Endothelial cell of umbilical vein (primary cell): ENCODE measurements around the gene PTPN23. TPM values are rescaled to one million over a fixed set of nuclear protein-coding genes. Genes with fewer than 3 reads are reported as not detected.
"Not testable (repeated sequence)": the region's sequence is repeated elsewhere in the genome, so short reads cannot be mapped to it uniquely, and the experiment has no call there.

Experiments
- BruUV-seq: library from RNA; stranded (reverse); fragments of 400-500 nt; replicated peaks from 2 replicates; lab custom pipeline; 2021; lab: Mats Ljungman, UMichigan
- CTCF ChIA-PET: fragments of 300-600, 350-600 bp; sonication (Branson Sonifier 250); formaldehyde crosslinking; loops from one replicate; lab custom pipeline; 2021; ENCODE audit warnings: antibody characterized with exemption, inconsistent platforms; lab: Charles Lee
- POLR2A ChIA-PET: fragments of 300-600, 350-600 bp; sonication (Branson Sonifier 250); formaldehyde crosslinking; loops from one replicate; lab custom pipeline; 2021; ENCODE audit warnings: antibody characterized with exemption, inconsistent platforms; lab: Charles Lee
- DNase-seq: peaks from one replicate; pipeline ENCODE4 v3.0.0-alpha.2; 2011; ENCODE audit warnings: low read depth, low spot score
- FAIRE-seq: peaks from 2 replicates; lab custom pipeline; 2011; peaks lifted over from hg19 to GRCh38; lab: Jason Lieb, UNC
- H2AFZ ChIP-seq: 2 replicates; pipeline ENCODE4 v1.6.0; 2012; ENCODE audit warnings: low read depth, low read length, control low read depth, inconsistent platforms
- H3K27ac ChIP-seq: 2 replicates; pipeline ENCODE4 v1.5.1; 2011; ENCODE audit warnings: low read depth, mild to moderate bottlenecking, control low read depth, low read length, moderate library complexity; ENCODE audit not compliant: insufficient read depth
- H3K27me3 ChIP-seq, 2 experiments: 2 replicates each; pipeline versions ENCODE4 v1.6.0 to v1.6.1; 2011; ENCODE audit warnings: low read length in 2 of 2, mixed read lengths in 1 of 2; ENCODE audit not compliant: control insufficient read depth in 2 of 2, insufficient read depth in 2 of 2
- H3K36me3 ChIP-seq, 2 experiments: 2 replicates in 1 of 2; 3 replicates in 1 of 2; pipeline ENCODE4 v1.5.1; 2011; ENCODE audit warnings: low read length in 2 of 2, mild to moderate bottlenecking in 1 of 2, moderate library complexity in 1 of 2; ENCODE audit not compliant: control insufficient read depth in 2 of 2, insufficient read depth in 2 of 2; ENCODE audit errors: extremely low read depth in 1 of 2
- H3K4me1 ChIP-seq: 3 replicates; pipeline ENCODE4 v1.5.1; 2011; ENCODE audit warnings: mild to moderate bottlenecking, low read length; ENCODE audit not compliant: control insufficient read depth, insufficient read depth; ENCODE audit errors: extremely low read depth
- H3K4me2 ChIP-seq: 2 replicates; pipeline ENCODE4 v1.6.1; 2011; ENCODE audit warnings: low read length, control low read depth, mixed read lengths; ENCODE audit not compliant: insufficient read depth
- H3K4me3 ChIP-seq, 3 experiments: fragments of 200-600 bp in 1 of 3; sonication (generic), shearing (Covaris generic) in 1 of 3; replicated peaks in 1 of 3; 2 replicates each; pipeline ENCODE4 v1.5.1; 2011 to 2016; ENCODE audit warnings: control low read depth in 3 of 3, low read length in 3 of 3, mild to moderate bottlenecking in 2 of 3, inconsistent platforms in 1 of 3, low read depth in 1 of 3, moderate library complexity in 1 of 3; ENCODE audit not compliant: insufficient read depth in 1 of 3
- H3K79me2 ChIP-seq: 2 replicates; pipeline ENCODE4 v1.6.0; 2012; ENCODE audit warnings: low read length, inconsistent platforms; ENCODE audit not compliant: control insufficient read depth, insufficient read depth
- H3K9ac ChIP-seq: replicated peaks from 2 replicates; pipeline ENCODE3; 2011; ENCODE audit warnings: low read length, control low read depth; ENCODE audit not compliant: insufficient read depth; ENCODE audit errors: extremely low read depth
- H3K9me1 ChIP-seq: replicated peaks from 3 replicates; pipeline ENCODE4 v1.6.0; 2011; ENCODE audit warnings: mild to moderate bottlenecking, low read length; ENCODE audit not compliant: control insufficient read depth, insufficient read depth; ENCODE audit errors: extremely low read depth
- H3K9me3 ChIP-seq: replicated peaks from 2 replicates; pipeline ENCODE4 v1.5.1; 2012; ENCODE audit warnings: low read length, inconsistent platforms; ENCODE audit not compliant: control insufficient read depth, insufficient read depth
- H4K20me1 ChIP-seq: replicated peaks from 2 replicates; pipeline ENCODE3; 2011; ENCODE audit warnings: mild to moderate bottlenecking, low read length; ENCODE audit not compliant: control insufficient read depth, insufficient read depth; ENCODE audit errors: extremely low read depth
- MAX ChIP-seq: IDR thresholded peaks from 2 replicates; pipeline ENCODE4 v1.6.1; 2011; ENCODE audit not compliant: insufficient read depth, insufficient read length
- MYC ChIP-seq: IDR thresholded peaks from one replicate; pipeline ENCODE4 v1.6.1; 2011; ENCODE audit warnings: mild to moderate bottlenecking, low read depth, low read length
- dilution Hi-C: fragments of 300-500 bp; cut with MboI; formaldehyde crosslinking; loops from one replicate; pipeline ENCODE4 v1.15.0; 2019; ENCODE audit warnings: low sequenced_read_pairs; ENCODE audit not compliant: extremely low pct_ligation_motif_present
- intact Hi-C: fragments of 100-400 bp; cut with micrococcal nuclease; formaldehyde crosslinking; loops from one replicate; pipeline ENCODE4 v1.10.0; 2022
- polyA plus RNA-seq, 4 experiments: library from polyadenylated mRNA; depleted of rRNA in 3 of 4; stranded (reverse) in 3 of 4; unstranded in 1 of 4; fragments of >200 nt; gene quantifications; 2 replicates each; pipeline versions ENCODE4 v1.2.1 to v1.2.3, GENCODE V29; 2011 to 2012; ENCODE audit warnings: missing spikeins in 1 of 4
- total RNA-seq: library from RNA; stranded (reverse); gene quantifications from 2 replicates; pipeline ENCODE4 v1.2.3, GENCODE V29; 2021

The PTPN23 gene
- total and polyA plus RNA-seq, 2 donors (not counting 3 experiments of a cell fraction or from before 2014, with no cell fraction given): 8.5 to 63.5 TPM

DNA sequence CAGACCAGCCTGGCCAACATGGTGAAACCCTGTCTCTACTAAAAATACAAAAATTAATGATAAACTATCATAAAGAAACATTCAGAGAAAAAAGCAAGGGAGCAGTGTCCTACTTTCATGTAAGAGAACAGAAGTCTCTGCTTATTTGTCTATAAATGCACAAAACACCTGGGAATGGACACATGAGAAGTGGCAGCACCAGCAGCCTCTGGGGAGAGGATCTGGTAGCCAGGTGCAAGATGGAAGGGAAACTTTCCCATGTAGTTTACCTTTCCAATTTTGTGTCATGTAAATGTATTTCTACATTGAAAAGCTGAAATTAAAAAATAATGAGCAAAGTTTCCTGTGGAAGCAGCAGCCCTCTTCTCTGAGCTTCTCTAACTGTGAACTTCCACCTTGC is 76.2 kb downstream of the PTPN23 start:
- Histone ChIP-seq H3K4me1 (no peaks in the 10 kb centered on the region), H3K9me1 (no peaks in the 10 kb centered on the region), H2AFZ (no peak overlapping the region), H3K79me2 (peaks cover 6% of the 10 kb centered on the region), H3K36me3 (no peaks in the 10 kb centered on the region), H3K9me3 (no peaks in the 10 kb centered on the region), H3K4me2 (no peak overlapping the region), H3K9ac (no peak overlapping the region), H3K27me3 (no peaks in the 10 kb centered on the region), H3K27ac (no peak overlapping the region), H3K4me3 (no peak overlapping the region), H4K20me1 (no peaks in the 10 kb centered on the region)
- dilution Hi-C loops (no loop called here), intact Hi-C loops (no loop called here)
- FAIRE-seq (no peak), DNase-seq (no peak)
- TF ChIP-seq MYC: no peak
- TF ChIP-seq MAX: no peak
- POLR2A ChIA-PET: interaction anchor here (0.5 kb wide), 1 partner anchor 11 kb away, joined by 7 read pairs; no protein-coding TSS in a partner anchor
- BruUV-seq: no TSS peak
- CTCF ChIA-PET: interaction anchor here (0.8 kb wide), 1 partner anchor 26 kb away, joined by 3 read pairs; no protein-coding TSS in a partner anchor

- H3K36me3 ChIP-seq, H3K9me1 ChIP-seq, CTCF ChIA-PET, H3K79me2 ChIP-seq, POLR2A ChIA-PET, dilution Hi-C loops, H3K27me3 ChIP-seq, FAIRE-seq, H3K4me1 ChIP-seq, intact Hi-C loops, H3K9ac ChIP-seq, DNase-seq, H3K4me3 ChIP-seq, BruUV-seq, H2AFZ ChIP-seq, H4K20me1 ChIP-seq, H3K9me3 ChIP-seq, H3K4me2 ChIP-seq, H3K27ac ChIP-seq: not testable (repeated sequence)
Observed at GRCh38 chr3:47459534-47460085, 78.8 kb downstream of the PTPN23 start.

Other genes with a start within 250 kb of the PTPN23 start
- gene SETD2, start 216.9 kb upstream of the PTPN23 start, total RNA-seq: 36.2 and 41.4 TPM in 2 replicates
- gene SETD2, start 216.9 kb upstream of the PTPN23 start, polyA plus RNA-seq: 12.3 and 13.7 TPM in 2 replicates
- 20.7 and 22.4 TPM in 2 replicates for gene KIF9, start 98.2 kb upstream of the PTPN23 start, total RNA-seq
- 16.9 and 20.5 TPM in 2 replicates for gene KIF9, start 98.2 kb upstream of the PTPN23 start, polyA plus RNA-seq
- 43.4 and 47.2 TPM in 2 replicates for gene KLHL18, start 98.1 kb upstream of the PTPN23 start, total RNA-seq
- 51.6 and 58.1 TPM in 2 replicates for gene KLHL18, start 98.1 kb upstream of the PTPN23 start, polyA plus RNA-seq
- 53.6 and 59.0 TPM in 2 replicates for gene SCAP, start 94.9 kb downstream of the PTPN23 start, total RNA-seq
- gene SCAP, start 94.9 kb downstream of the PTPN23 start, polyA plus RNA-seq: 34.7 and 42.9 TPM in 2 replicates
- gene ELP6, start 132.7 kb downstream of the PTPN23 start, total RNA-seq: 48.1 and 48.4 TPM in 2 replicates
- 69.3 and 91.0 TPM in 2 replicates for gene ELP6, start 132.7 kb downstream of the PTPN23 start, polyA plus RNA-seq
- 0.55 and 0.65 TPM in 2 replicates for gene CSPG5, start 197.8 kb downstream of the PTPN23 start, total RNA-seq
- 0.32 and 0.33 TPM in 2 replicates for gene CSPG5, start 197.8 kb downstream of the PTPN23 start, polyA plus RNA-seq